Left lobe of liver (tissue), 2 donors: ENCODE measurements around the gene NCOA4. TPM values are rescaled to one million over a fixed set of nuclear protein-coding genes. Genes with fewer than 3 reads are reported as not detected.
"Not testable (repeated sequence)": the region's sequence is repeated elsewhere in the genome, so short reads cannot be mapped to it uniquely, and the experiment has no call there.

Experiments
- ATAC-seq: fragments of 200-7000 bp; cut with Tn5 transposase; one replicate; pipeline ENCODE4 v1.9.1; 2020; ENCODE audit warnings: mild to moderate bottlenecking, moderate library complexity
- DNase-seq: peaks from one replicate; pipeline ENCODE4 v3.0.0-alpha.2; 2020; ENCODE audit warnings: low spot score
- total RNA-seq: library from RNA; stranded (reverse); gene quantifications from one replicate; pipeline ENCODE4 v1.2.1, GENCODE V29; 2021
- donor health status: DM: no; HTN: no; CAD: no; lungs with moderate emphysema.
- donor health status: DM: no; HTN: yes; CAD: no.

The NCOA4 gene
- total RNA-seq, 1 donor from 2014 or later, result 192 TPM

GRCh38 chr10:46022978-46023702, 7.3 kb downstream of the NCOA4 start:
- ATAC-seq, result peak; percentile 91
- DNase-seq, result peak; percentile 99

- ATAC-seq (no peak), DNase-seq (no peak)
Measured at GRCh38 chr10:46020344-46020657, 10.1 kb downstream of the NCOA4 start.

DNA sequence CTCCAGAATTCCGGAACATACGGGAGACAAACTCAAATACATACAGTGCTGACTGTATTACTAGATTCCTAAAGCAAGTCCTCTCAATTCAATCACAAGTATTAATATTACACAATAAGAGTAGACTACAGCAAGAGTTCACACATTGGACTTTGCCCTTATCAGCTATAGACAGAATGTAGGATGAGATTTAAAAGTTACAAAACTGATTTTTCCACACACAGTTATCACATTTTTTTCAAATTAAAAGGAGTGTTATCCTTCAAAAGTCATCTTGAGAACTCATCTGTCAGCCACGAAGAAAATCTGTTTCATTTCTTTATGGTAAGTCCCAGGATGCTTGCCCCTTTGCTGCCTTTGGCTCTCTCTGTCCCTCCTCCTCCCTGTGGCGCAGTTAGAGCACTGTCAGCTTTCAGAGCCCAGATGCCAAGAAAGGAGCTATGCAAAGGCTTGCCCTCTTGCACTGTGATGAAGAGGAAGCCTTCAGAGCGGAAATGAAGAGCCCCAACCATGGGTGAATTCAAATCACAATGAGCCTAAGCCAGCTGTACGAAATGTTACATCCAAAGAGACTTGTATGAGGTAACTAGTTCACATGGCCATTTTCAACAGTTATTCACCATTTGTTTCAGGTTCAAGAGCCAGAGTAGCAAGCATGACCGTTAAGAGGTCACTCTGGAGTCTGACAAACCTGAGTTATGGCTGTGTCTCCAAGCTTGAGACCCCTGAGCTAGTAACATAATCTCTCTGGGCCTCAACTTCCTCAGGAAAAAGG, 10.7 kb downstream of the NCOA4 start:
- DNase-seq (peak; percentile 61), ATAC-seq (peak; percentile 37)

DNA sequence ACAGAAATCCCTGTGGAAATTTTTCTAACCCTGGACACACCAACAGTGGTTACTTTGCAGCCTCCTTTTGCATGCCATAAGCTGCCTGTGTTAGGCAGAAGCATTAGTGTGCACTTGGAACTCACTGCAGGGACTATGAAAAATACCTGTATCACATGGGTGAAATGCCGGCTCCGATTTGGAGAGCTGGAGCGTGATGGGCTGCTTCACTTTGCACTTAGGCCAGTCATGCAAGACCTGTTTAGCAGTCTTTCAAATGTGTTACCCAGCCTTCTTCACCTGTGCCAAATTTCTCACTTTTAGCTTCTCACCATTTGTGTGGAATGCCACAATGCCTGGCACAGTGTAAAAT, 11.3 kb downstream of the NCOA4 start:
- DNase-seq, result no peak
- ATAC-seq, result no peak

- no peak for ATAC-seq
- no peak for DNase-seq
Measured at GRCh38 chr10:46018453-46019176, 11.8 kb downstream of the NCOA4 start.

DNA sequence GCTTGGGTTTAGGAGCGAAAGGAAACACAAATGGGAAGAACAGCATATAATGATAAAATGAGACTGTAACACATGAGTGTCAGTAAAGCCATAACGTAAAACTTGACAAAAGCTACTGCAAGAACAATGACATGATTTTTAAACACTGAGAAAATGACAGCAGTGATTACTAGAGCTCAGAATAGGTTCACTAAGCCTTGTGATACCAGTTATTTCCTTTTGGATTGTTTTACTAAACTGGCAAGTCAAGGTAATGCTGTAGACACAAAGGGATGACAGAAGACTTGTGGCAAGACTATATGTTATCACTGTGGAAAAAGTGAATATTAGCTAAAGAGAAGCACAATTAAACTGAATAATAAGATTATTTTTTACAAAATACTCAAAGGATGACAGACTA, 12.7 kb downstream of the NCOA4 start:
- no peak for ATAC-seq
- DNase-seq, result no peak

GRCh38 chr10:46016811-46017210, 13.6 kb downstream of the NCOA4 start:
- ATAC-seq (no peak), DNase-seq (no peak)

DNA sequence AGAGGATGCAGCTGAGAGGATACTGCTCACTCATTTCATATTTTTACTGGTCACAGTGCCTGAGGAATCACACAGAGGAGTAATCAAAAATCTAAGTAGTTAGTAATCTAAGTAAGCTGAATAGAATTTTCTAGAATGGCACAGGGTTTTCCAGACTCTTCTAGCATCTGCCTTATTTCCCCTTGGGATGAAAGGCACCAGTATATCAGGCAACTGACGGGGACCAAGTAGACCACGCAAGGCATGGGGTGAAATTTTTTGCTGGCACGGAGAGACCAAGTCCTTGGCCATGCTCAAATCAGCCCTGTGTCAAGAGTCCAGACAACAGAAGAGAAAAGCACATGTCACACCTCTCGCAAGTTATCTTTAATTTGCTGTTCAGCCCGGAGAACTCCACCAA, 14.2 kb downstream of the NCOA4 start:
- no peak for ATAC-seq
- no peak for DNase-seq

DNA sequence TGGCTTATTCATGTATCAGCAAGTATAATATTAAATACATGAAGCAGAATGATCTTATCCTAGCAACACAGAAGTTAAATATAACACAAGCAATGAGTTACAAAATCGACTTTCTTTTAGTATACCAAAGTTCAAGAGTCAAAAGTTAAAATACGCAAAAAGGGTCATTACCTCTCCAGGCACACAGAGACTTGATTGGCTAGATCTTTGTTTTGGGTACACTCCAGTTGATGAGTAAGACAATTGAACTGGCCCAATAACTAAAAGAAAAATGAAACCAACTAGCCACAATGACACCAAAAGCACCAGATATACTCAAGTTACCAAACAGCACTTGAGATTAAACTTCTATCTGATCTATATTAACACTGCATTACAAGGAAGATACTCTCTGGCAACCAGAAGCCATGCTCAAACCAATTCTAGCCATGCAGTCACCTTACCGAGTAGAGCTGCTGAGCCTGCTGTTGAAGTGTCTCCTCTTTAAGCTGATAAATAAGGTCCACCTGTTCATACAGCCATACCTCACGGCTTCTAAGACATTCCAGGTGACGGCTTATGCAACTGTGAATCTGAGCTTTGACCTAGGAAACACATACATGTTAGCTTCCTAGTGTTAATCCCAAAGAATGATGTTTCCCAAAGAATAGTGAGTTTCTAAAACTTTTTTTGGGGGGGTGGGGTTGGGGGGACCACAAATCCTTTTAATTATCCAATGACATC, 15.6 kb downstream of the NCOA4 start:
- peak; percentile 79 for ATAC-seq
- DNase-seq, result no peak

- ATAC-seq, result no peak
- no peak for DNase-seq
Measured at GRCh38 chr10:46014206-46014605, 16.2 kb downstream of the NCOA4 start.

GRCh38 chr10:46012746-46013145, 17.7 kb downstream of the NCOA4 start:
- ATAC-seq (no peak), DNase-seq (no peak)

DNA sequence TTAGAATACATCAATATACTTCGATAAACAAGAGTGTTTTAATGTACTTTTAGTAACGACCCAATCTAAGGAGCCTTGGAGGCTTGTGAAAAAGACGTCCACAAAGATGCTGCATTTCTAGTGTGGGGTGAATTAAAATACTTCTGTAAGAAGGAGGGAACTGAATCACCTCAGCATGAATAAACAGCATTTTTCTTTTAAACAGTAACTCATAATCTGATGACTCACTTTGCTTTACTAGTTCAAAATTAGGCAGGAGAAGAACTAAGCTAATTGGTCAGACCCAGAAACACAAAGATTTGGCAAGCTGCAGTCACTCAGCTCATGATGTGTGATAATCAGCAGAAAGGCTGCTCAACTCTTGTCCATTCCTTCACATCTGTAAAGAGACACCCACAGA, 24.2 kb downstream of the NCOA4 start:
- DNase-seq, result no peak
- no peak for ATAC-seq

DNA sequence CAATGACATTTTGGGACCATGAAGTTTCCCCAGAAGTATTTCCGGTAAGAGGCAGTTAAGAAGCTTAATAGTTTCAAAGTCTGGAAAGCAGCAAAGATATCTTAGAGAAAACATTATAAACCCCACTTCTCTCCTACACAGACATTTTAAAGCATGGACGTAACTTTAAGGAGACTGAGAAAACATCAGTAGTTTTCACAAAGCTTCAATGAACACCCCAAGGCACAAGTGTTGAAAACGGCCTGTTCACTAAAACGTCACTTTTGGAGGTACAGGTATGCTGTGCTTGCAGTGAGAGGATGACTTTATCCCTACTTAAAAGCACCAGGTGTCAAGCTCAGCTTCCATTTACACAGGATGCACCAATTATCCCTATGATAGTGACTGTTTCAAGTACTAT, 25.0 kb downstream of the NCOA4 start:
- ATAC-seq (no peak), DNase-seq (no peak)

- ATAC-seq, result no peak
- no peak for DNase-seq
Measured at GRCh38 chr10:46004963-46005362, 25.5 kb downstream of the NCOA4 start.

- ATAC-seq, result peak; percentile 15
- no peak for DNase-seq
Measured at GRCh38 chr10:46002916-46003693, 27.3 kb downstream of the NCOA4 start.

DNA sequence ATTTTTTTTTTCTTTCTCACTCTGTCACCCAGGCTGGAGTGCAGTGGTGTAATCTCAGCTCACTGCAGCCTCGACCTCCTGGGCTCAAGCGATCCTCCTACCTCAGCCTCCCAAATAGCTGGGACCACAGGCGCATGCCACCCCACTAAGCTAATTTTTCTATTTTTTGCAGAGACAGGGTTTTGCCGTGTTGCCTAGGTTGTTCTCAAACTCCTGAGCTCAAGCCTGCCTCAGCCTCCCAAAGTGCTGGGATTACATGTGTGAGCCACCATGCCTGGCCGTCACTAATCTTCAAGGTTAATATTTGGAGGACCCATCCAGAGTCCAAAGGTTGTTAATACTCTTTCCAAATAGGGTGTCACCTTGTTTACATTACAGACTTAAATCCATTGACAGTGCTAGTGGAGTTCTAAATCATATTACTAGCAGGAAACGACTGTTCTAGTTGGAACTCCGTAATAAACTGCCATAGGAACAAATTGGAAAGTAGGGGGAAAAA, 28.2 kb downstream of the NCOA4 start:
- DNase-seq, result not testable (repeated sequence)
- peak; percentile 53 for ATAC-seq

GRCh38 chr10:46001187-46001756, 29.2 kb downstream of the NCOA4 start:
- no peak for DNase-seq
- ATAC-seq, result no peak

DNA sequence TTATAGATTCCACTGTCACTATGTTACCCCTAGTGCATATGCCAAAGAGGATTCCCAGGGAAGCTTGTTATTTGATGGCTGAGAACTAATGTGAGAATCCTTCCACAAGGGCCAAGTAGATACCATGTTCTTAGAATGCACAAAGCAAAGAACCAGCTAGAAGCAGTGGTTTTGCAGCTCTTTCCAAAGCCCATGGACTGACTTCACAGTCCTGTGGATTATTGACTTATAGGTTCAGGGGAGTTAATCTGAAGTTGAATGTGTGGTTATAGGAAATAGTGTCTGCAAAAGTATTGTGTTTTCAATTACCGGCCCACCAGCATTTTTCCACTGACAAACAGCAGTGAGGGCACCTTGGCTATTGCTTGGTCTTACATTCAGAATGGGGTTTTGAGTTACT, 29.9 kb downstream of the NCOA4 start:
- ATAC-seq, result no peak
- DNase-seq, result no peak

DNA sequence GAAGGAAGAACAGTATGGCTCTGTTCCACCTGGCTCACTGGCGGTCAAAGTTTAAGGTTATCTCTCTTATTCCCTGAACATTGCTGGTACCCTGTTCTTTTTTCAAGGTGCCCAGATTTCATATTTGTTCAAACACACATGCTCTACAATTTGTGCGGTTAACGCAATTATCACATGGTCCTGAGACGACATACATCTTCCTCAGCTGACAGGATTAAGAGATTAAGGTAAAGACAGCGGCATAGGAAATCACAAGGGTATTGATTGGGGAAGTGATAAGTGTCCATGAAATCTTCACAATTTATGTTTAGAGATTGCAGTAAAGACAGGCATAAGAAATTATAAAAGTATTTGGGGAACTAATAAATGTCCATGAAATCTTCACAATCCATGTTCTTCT, 30.5 kb downstream of the NCOA4 start:
- not testable (repeated sequence) for DNase-seq, ATAC-seq
